Erythroblast (primary cell): ENCODE data around the gene LRSAM1.

Source experiments
- GATA1 ChIP-seq: IDR thresholded peaks from 2 replicates; pipeline ENCODE4 v1.6.1; 2011; ENCODE audit warnings: low read depth, mild to moderate bottlenecking, control low read depth, low read length, moderate library complexity
- POLR2A ChIP-seq: IDR thresholded peaks from 2 replicates; pipeline ENCODE4 v1.6.1; 2011; ENCODE audit warnings: mild to moderate bottlenecking, low read length

- TF ChIP-seq POLR2A (no peak), GATA1 (no peak)
Measured at GRCh38 chr9:127492616-127493015, 41.3 kb downstream of the LRSAM1 start.
